HG03457 (cell line): Measurements from ENCODE around the gene ADCK2.
A peak's percentile ranks its signal among the peaks of the same experiment; 100 is the strongest.
"Not testable (repeated sequence)": the region's sequence is repeated elsewhere in the genome, so short reads cannot be mapped to it uniquely, and the experiment has no call there.

ENCODE experiments used
- ATAC-seq: cut with Tn5 transposase; IDR thresholded peaks from one replicate; pipeline ENCODE4 v1.9.1; 2021; ENCODE audit warnings: moderate number of reproducible peaks; ENCODE audit not compliant: unreplicated experiment

The ADCK2 gene

GRCh38 chr7:140691376-140692045 is 18.8 kb downstream of the ADCK2 start:
- ATAC-seq, result no peak

DNA sequence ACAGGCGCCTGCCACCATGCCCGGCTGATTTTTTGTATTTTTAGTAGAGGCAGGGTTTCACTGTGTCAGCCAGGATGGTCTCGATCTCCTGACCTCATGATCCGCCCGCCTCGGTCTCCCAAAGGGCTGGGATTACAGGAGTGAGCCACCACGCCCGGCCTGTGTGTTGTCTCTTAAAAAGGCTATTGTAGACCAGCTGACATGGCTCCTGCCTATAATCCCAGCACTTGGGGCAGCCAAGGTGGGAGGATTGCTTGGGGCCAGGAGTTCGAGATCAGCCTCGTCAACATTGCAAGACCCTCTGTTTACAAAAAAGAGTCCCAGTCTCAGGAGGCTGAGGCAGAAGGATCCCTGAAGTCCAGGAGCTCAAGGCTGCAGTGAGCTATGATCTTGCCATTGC is 21.1 kb downstream of the ADCK2 start:
- ATAC-seq, result not testable (repeated sequence)

GRCh38 chr7:140694592-140694991 is 21.8 kb downstream of the ADCK2 start:
- no peak for ATAC-seq

DNA sequence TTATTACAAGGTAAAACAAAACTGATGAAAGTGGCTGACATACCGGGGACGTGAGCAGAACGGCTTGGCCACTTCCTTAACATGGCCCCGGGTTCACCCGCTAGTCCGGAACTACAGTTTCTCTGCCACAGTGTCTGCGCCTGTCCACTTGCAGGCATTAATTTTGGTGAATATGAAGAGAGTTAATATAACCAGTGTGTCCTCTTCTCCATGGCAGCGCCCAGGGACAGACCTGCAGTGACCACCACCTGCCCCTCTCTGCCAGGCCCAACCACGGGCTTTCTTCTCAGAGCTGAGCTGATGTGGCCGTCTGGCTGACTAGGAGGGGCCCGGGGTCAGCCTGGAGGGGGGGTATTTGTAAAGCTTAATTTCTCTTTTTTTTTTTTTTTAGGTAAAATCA is 22.6 kb downstream of the ADCK2 start:
- no peak for ATAC-seq

DNA sequence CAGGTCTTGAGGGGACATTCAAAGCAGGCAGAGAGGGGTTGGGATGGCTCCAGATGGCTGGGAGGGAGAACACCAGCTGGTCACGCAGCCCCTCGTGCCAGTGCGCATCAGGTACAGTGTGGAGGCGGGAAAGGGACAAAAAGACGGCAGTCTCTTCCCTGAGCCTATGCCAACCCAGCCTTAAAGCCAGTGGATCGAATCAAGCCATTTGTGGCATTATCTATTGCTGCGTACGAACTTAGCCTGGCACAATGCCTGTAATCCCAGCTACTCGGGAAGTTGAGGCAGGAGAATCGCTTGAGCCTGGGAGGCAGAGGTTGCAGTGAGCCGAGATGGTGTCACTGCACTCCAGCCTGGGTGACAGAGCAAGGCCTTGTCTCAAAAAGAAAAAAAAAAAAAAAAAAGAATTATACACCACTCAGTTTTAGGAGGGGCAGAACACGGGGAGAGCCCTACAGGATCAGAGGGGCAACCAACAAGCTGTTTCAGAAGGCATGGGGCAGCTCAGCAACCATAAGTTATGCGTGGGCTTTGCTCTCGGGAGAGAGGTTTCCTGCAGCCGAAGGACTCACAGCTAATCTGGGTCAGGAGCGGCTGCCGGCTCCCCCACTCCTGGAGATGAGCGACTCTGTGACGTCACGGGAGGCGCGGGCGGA is 23.4 kb downstream of the ADCK2 start:
- ATAC-seq, result no peak

GRCh38 chr7:140696680-140697446 is 24.1 kb downstream of the ADCK2 start, which contains the start of gene NDUFB2:
NDUFB2 (plus strand) TSS chr7:140696708; CDS start chr7:140696745, 37 bp downstream.
- peak; percentile 90 for ATAC-seq

GRCh38 chr7:140697447-140698143 is 24.9 kb downstream of the ADCK2 start:
- no peak for ATAC-seq

DNA sequence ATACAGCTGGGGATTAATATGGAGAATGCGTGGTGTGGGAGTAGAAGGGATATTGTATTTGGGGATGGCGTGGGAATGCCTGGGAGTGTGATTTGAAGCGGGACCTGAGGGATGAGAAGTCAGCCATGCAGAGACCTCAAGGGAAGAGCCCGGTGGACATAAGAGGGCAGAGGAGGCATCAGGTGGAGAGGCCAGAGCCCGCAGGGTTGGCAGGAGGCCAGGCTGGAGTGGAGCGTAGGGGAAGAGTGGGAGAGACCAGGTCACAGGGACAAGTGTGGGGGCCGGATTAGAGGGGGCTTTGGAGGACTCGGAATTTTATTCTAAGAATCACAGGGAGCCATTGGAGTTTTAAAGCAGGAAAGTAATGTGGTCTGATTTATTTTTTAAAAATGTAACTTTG is 25.7 kb downstream of the ADCK2 start:
- no peak for ATAC-seq

- ATAC-seq, result no peak
These were observed 30.0 kb downstream of the ADCK2 start for GRCh38 chr7:140702774-140703173.

GRCh38 chr7:140704205-140704604 is 31.5 kb downstream of the ADCK2 start:
- no peak for ATAC-seq

DNA sequence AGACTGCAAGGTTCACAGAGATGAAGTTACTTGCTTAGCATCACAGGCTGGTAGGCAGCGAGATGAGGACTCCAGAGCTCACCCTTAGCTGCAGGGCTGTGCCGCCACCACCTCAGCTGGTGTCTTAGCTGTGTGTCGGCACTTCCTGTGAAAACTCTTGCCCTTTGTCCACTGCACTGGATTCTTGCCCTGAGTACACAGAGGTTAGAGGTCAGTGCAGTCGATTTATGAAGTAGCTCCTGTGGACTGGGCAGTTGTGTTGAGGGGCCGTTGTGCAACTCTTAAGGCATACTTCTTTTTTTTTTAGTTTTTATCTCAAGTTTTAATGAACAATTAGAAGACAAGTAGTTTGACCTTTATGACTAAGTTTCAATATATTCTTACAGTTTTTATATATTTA is 34.4 kb downstream of the ADCK2 start:
- no peak for ATAC-seq

DNA sequence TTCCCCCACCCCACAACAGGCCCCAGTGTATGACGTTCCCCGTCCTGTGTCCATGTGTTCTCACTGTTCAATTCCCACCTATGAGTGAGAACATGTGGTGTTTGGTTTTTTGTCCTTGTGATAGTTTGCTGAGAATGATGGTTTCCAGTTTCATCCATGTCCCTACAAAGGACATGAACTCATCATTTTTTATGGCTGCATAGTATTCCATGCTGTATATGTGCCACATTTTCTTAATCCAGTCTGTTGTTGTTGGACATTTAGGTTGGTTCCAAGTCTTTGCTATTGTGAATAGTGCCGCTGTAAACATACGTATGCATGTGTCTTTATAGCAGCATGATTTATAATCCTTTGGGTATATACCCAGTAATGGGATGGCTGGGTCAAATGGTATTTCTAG is 36.0 kb downstream of the ADCK2 start:
- not testable (repeated sequence) for ATAC-seq

- not testable (repeated sequence) for ATAC-seq
These were observed 39.6 kb downstream of the ADCK2 start for GRCh38 chr7:140712392-140712791.

- ATAC-seq, result no peak
These were observed 41.7 kb downstream of the ADCK2 start for GRCh38 chr7:140714331-140715040.

DNA sequence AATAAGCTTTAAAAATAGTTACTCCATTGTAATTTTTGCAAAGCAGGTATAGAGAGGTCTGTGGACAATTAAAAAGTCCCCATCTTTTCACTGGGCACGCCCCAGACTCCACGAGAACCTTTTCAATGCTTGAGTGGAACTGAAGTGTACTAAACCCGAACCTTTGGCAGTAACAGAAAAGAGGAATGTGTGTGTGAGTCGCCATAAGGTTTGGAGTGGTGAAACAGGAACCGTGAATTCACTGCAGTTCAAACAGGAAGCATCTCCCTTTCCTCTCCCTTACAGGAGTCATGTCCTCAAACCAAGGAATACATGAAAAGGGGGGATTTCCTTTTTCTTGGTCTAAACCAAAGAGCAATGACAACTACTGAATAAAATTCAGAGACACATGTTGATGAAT is 47.0 kb downstream of the ADCK2 start:
- no peak for ATAC-seq

DNA sequence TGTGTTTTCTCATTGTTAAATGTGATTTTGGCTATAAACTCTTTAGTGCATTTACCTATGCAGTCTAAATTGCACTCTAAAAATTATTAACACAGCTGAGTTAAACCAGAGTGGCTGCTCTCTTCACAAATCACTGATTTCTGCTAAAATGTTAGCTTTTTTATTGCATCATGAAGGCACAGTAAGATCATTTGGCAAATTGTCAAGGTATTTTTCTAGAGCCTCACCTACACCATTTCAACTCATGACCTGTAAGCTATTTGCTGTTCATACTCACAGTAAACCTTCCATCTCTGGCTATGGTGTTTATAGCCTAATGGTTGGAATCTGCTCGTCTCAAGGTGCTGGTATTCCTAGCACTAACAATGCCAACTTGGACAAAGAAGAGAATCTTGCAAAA is 49.5 kb downstream of the ADCK2 start:
- ATAC-seq, result no peak

GRCh38 chr7:140723006-140723405 is 50.3 kb downstream of the ADCK2 start:
- no peak for ATAC-seq

DNA sequence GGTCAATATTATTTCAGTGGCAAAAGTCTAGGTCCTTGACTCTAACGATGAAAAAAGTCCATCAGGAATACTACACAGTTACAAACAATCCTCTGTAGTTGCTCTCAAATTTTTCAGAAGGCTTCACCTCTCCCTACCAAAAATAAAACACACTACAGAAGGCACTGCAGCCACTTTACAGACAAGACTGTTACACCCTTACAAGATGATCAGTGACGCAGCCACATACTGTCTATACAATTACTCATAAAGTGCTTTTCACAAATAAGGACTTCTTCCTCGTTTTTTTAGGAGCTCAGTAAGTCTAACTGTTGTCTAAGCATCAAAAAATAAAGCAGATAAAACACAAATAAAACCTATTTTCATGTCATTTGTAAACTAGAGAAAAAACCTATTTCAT is 50.8 kb downstream of the ADCK2 start:
- ATAC-seq, result no peak

DNA sequence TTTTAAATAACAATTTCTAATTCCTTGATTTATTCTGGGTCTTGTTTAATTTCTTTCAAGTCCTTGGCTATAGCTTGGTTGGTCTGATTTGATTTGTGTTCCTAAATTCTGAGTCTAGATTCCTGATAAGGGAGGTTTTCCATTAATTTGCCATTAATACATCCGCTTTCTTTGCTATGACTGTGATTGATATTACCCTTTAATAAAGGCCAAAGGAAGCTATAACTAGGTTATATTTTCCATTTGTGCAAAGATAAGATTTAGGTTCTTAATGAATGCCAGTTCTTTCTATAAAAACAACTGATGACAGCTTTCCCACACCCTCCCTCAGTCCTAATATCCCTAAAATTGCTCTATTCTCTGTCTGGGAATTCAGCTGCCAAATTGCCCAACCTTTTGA is 52.0 kb downstream of the ADCK2 start:
- ATAC-seq, result no peak

DNA sequence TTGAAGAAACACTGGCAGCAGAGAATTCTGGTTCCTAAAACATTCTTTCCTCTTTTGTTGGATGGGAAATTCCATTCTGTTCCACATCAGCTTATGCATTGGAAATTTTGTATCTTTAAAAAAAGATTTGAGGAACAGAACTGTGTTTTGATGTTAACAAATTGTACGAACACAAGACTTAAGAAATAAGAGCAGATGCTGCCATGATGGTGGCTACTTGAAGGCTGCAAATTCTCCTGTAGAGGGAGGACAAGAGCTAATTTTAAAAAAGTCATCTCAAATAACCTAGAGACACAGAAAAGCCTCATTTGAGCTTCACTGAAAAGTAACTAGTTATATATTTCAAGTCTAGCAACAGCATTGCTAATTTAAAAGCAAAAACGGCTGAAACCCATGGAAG is 53.5 kb downstream of the ADCK2 start:
- no peak for ATAC-seq

DNA sequence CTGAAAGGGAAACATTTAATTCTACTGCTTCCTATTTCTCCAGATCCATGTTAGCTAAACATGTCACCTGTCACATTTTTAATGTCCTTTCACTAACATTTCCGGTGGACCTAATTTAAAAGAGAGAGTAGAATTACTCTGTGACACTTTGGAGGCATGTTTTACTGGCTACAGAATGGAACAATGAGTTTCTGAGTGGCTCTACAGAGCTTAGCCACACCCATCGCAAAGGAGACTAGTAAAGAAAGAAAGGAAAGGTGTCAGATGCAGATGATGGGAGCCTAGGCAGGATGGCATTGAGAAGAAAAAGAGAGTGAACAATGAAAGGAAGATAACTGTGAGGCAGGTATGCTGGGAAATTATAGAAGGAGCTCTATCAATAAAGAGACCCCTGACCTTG is 59.7 kb downstream of the ADCK2 start:
- no peak for ATAC-seq
